Gastroesophageal sphincter (tissue), 4 donors: ENCODE measurements around the gene PIP5K1B. TPM values are rescaled to one million over a fixed set of nuclear protein-coding genes. Genes with fewer than 3 reads are reported as not detected.

ENCODE experiments used
- ATAC-seq: fragments of 150-250 bp; one replicate; pipeline ENCODE4 v1.9.1; 2016; ENCODE audit warnings: mild to moderate bottlenecking, moderate library complexity
- H3K27ac ChIP-seq, 4 donors: fragments of 200-600 bp; sonication (generic) in 3 of 4; 1 replicate in 3 of 4; 2 replicates in 1 of 4; pipeline ENCODE4 v1.5.1; 2016 to 2019
- H3K27me3 ChIP-seq: fragments of 200-600 bp; sonication (generic); one replicate; pipeline ENCODE4 v1.5.1; 2019
- H3K36me3 ChIP-seq, 2 donors: fragments of 200-600 bp; sonication (generic); one replicate each; pipeline ENCODE4 v1.5.1; 2019; ENCODE audit warnings: control low read depth in 1 of 2
- H3K4me1 ChIP-seq, 3 donors: fragments of 200-600 bp; sonication (generic); 1 replicate in 2 of 3; 2 replicates in 1 of 3; pipeline ENCODE4 v1.5.1; 2016 to 2019; ENCODE audit warnings: control low read depth in 2 of 3
- H3K4me3 ChIP-seq, 2 donors: fragments of 200-600 bp; sonication (generic); one replicate each; pipeline ENCODE4 v1.5.1; 2019; ENCODE audit warnings: mild to moderate bottlenecking in 1 of 2, moderate library complexity in 1 of 2
- H3K9me3 ChIP-seq, 3 donors: fragments of 200-600 bp; sonication (generic); one replicate each; pipeline ENCODE4 v1.5.1; 2017 to 2019; ENCODE audit warnings: control low read depth in 2 of 3
- CTCF ChIP-seq, 4 experiments: fragments of 200-600 bp in 2 of 4; fragments of 450-650 bp in 2 of 4; sonication (generic) in 1 of 4; IDR thresholded peaks; one replicate each; pipeline ENCODE4 v1.5.1; 2017 to 2019; ENCODE audit warnings: antibody characterized with exemption in 4 of 4, mild to moderate bottlenecking in 2 of 4, moderate library complexity in 2 of 4
- EP300 ChIP-seq: sonication (generic); formaldehyde crosslinking; IDR thresholded peaks from one replicate; pipeline ENCODE4 v1.6.1; 2017; ENCODE audit warnings: antibody characterized with exemption, mild to moderate bottlenecking
- POLR2A ChIP-seq, 2 donors: fragments of 450-650 bp; IDR thresholded peaks; one replicate each; pipeline ENCODE4 v1.6.1; 2017; ENCODE audit warnings: antibody characterized with exemption in 2 of 2, mild to moderate bottlenecking in 2 of 2, moderate library complexity in 1 of 2
- POLR2AphosphoS5 ChIP-seq: sonication (generic); formaldehyde crosslinking; IDR thresholded peaks from one replicate; pipeline ENCODE4 v1.6.1; 2017; ENCODE audit warnings: antibody characterized with exemption
- WGBS, 2 donors: methylation state at CpG; one replicate each; pipeline ENCODE4 v1.1.5; 2018; ENCODE audit warnings: low coverage in 1 of 2; 5-methylcytosine and 5-hydroxymethylcytosine counted together
- total RNA-seq, 4 donors: library from RNA; depleted of rRNA; stranded (reverse); fragments of >200 nt; gene quantifications; one replicate each; pipeline ENCODE4 v1.1.0, GENCODE V29; 2016

PIP5K1B gene
- total RNA-seq, 4 donors from 2014 or later, result 0.67 to 5.1 (median 1.2) TPM

- Histone ChIP-seq H3K27ac (no peak overlapping the region), H3K36me3 (no peaks in the 10 kb centered on the region), H3K9me3 (no peaks in the 10 kb centered on the region), H3K27me3 (peaks cover 9% of the 10 kb centered on the region), H3K4me1 (no peaks in the 10 kb centered on the region), H3K4me3 (no peak overlapping the region)
- TF ChIP-seq CTCF (IDR thresholded peaks at IDR 0.05) (no peak), POLR2A (IDR thresholded peaks at IDR 0.05) (no peak), EP300 (no peak), POLR2AphosphoS5 (no peak)
- WGBS, 2 donors, result 100% methylated on average over 1 of the region's 1 CpG; no CpG with 5 or more reads in 1 of the 2 donors
- ATAC-seq, result no peak
Observed at GRCh38 chr9:68672215-68672614, 32.8 kb upstream of the PIP5K1B start.

- peaks cover 12% of the 10 kb centered on the region for H3K27me3 ChIP-seq
- no peak for ATAC-seq
- H3K4me3 ChIP-seq, result no peak overlapping the region
Observed at GRCh38 chr9:68672625-68673024, 32.4 kb upstream of the PIP5K1B start.

GRCh38 chr9:68678430-68678829 is 26.6 kb upstream of the PIP5K1B start:
- 0% methylated on average over 1 of the region's 5 CpGs for WGBS, 2 donors
- Histone ChIP-seq H3K9me3 (no peaks in the 10 kb centered on the region), H3K27ac (no peak overlapping the region), H3K27me3 (peaks cover 35% of the 10 kb centered on the region), H3K4me3 (no peak overlapping the region), H3K4me1 (no peaks in the 10 kb centered on the region), H3K36me3 (no peaks in the 10 kb centered on the region)
- ATAC-seq, result no peak
- TF ChIP-seq EP300 (no peak), CTCF (IDR thresholded peaks at IDR 0.05) (no peak), POLR2AphosphoS5 (no peak), POLR2A (IDR thresholded peaks at IDR 0.05) (no peak)

More at GRCh38 chr9:68672625-68673024, 32.4 kb upstream of the PIP5K1B start:
- Histone ChIP-seq H3K4me1 (no peaks in the 10 kb centered on the region), H3K9me3 (no peaks in the 10 kb centered on the region), H3K36me3 (no peaks in the 10 kb centered on the region), H3K27ac (no peak overlapping the region)
- TF ChIP-seq POLR2A (IDR thresholded peaks at IDR 0.05) (no peak), CTCF (IDR thresholded peaks at IDR 0.05) (no peak), EP300 (no peak), POLR2AphosphoS5 (no peak)

- 62 to 63% methylated on average over 2 of the region's 2 CpGs for WGBS, 2 donors
- Histone ChIP-seq H3K4me1 (no peaks in the 10 kb centered on the region), H3K4me3 (no peak overlapping the region), H3K27me3 (peaks cover 17% of the 10 kb centered on the region), H3K27ac (no peak overlapping the region), H3K9me3 (no peaks in the 10 kb centered on the region), H3K36me3 (no peaks in the 10 kb centered on the region)
- no peak for TF ChIP-seq POLR2A (IDR thresholded peaks at IDR 0.05)
- no peak for TF ChIP-seq EP300
- no peak for TF ChIP-seq CTCF (IDR thresholded peaks at IDR 0.05)
- TF ChIP-seq POLR2AphosphoS5, result no peak
- no peak for ATAC-seq
Observed at GRCh38 chr9:68683433-68683832, 21.6 kb upstream of the PIP5K1B start.

GRCh38 chr9:68685213-68685612 is 19.8 kb upstream of the PIP5K1B start:
- Histone ChIP-seq H3K4me3 (no peak overlapping the region), H3K4me1 (peaks cover 0 to 7% (median 0%) of the 10 kb centered on the region in 3 donors), H3K36me3 (no peaks in the 10 kb centered on the region), H3K27me3 (peaks cover 8% of the 10 kb centered on the region), H3K27ac (no peak overlapping the region), H3K9me3 (no peaks in the 10 kb centered on the region)
- 83 to 89% methylated on average over 1 to 3 of the region's 3 CpGs for WGBS, 2 donors
- no peak for TF ChIP-seq POLR2AphosphoS5
- no peak for TF ChIP-seq CTCF (IDR thresholded peaks at IDR 0.05)
- no peak for TF ChIP-seq EP300
- no peak for TF ChIP-seq POLR2A (IDR thresholded peaks at IDR 0.05)
- ATAC-seq, result no peak
